Spinal cord (tissue), 10 donors: Measurements from ENCODE around the gene PPAT. TPM values are rescaled to one million over a fixed set of nuclear protein-coding genes. Genes with fewer than 3 reads are reported as not detected.
A peak's percentile ranks its signal among the peaks of the same experiment; 100 is the strongest.

Source experiments
- DNase-seq, 6 donors: peaks; one replicate each; pipeline versions ENCODE4 v3.0.0 to v3.0.0-alpha.2; 2013 to 2015; ENCODE audit warnings: low spot score in 6 of 6, low read depth in 4 of 6
- H3K27ac ChIP-seq: one replicate; pipeline ENCODE4 v1.5.1; 2013; ENCODE audit warnings: low read depth, low read length, control low read depth
- H3K27me3 ChIP-seq: one replicate; pipeline ENCODE4 v1.6.1; 2013; ENCODE audit warnings: low read length; ENCODE audit not compliant: control insufficient read depth, insufficient read depth
- H3K36me3 ChIP-seq: one replicate; pipeline ENCODE4 v1.6.1; 2013; ENCODE audit warnings: low read length; ENCODE audit not compliant: control insufficient read depth, insufficient read depth
- H3K4me1 ChIP-seq: one replicate; pipeline ENCODE4 v1.6.1; 2013; ENCODE audit warnings: low read length; ENCODE audit not compliant: control insufficient read depth, insufficient read depth
- H3K4me3 ChIP-seq: one replicate; pipeline ENCODE4 v1.5.1; 2013; ENCODE audit warnings: low read depth, low read length, control low read depth
- H3K9me3 ChIP-seq: one replicate; pipeline ENCODE4 v1.6.1; 2013; ENCODE audit warnings: low read length; ENCODE audit not compliant: control insufficient read depth, insufficient read depth
- WGBS: methylation state at CpG from one replicate; pipeline ENCODE4 v1.1.5; 2013; ENCODE audit warnings: missing lambda C conversion rate; ENCODE audit not compliant: insufficient coverage; 5-methylcytosine and 5-hydroxymethylcytosine counted together
- polyA plus RNA-seq, 2 donors: library from polyadenylated mRNA; unstranded; fragments of 120-200 nt; gene quantifications; one replicate each; pipeline ENCODE4 v1.2.1, GENCODE V29; 2013; ENCODE audit not compliant: insufficient read length in 2 of 2
- total RNA-seq, 2 donors: library from RNA; depleted of rRNA in 1 of 2; stranded (reverse); fragments of 120-200 nt in 1 of 2; fragments of >200 nt in 1 of 2; gene quantifications; one replicate each; pipeline versions ENCODE4 v1.2.3 to v1.2.4, GENCODE V29; 2013 to 2014
- donor health status: healthy.

Gene PPAT
- total and polyA plus RNA-seq, 4 donors, result 14.4 to 22.4 (median 15.4) TPM

DNA sequence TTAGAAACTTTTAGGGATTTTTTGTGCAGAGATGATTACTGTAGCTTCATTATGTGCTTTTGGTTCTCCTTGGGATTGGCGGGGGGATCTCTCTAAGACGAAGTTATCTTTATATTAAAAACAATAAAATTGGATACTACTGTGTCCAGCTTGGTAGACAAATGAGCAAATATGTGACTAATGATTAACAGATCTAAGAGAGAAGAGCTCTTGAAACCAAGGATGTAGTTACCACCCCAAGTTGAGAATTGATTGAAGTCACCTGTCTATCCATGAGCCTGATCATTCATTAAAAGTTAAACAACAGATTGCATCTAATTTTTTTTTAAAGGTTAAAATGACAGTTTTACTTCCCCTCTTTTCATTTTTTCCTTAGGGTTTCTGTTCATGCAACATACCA, 9.3 kb upstream of the PPAT start:
- Histone ChIP-seq H3K4me3 (no peak overlapping the region), H3K4me1 (no peaks in the 10 kb centered on the region)

DNA sequence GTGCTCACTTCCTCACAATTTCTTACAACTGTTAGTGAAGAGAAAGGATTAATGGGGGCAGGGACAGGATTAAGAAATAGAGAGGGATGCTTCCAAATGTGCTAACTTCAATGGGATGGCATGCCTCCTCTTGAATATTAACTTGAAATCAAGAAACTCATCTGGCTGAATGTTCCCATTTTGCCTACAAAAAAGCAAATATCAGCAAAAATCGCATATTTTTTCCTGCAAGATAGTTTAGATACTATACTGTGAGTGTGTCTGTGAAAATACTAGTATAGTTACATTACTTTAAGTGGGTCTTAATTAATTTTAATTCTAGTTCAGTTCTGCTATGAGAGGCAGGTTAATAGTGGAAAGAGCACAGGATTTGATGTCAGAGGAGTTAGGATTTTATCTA, 5.6 kb upstream of the PPAT start:
- no peak overlapping the region for H3K4me3 ChIP-seq
- H3K9me3 ChIP-seq, result no peaks in the 10 kb centered on the region
- H3K27me3 ChIP-seq, result no peaks in the 10 kb centered on the region
- H3K4me1 ChIP-seq, result peaks cover 9% of the 10 kb centered on the region
- peaks cover 4% of the 10 kb centered on the region for H3K36me3 ChIP-seq
- peak in 1 of 6 donors; percentile 7 for DNase-seq
- WGBS, result no CpG with 5 or more reads among the region's 1 CpG
- H3K27ac ChIP-seq, result no peak overlapping the region

More for the DNA sequence above, 9.3 kb upstream of the PPAT start:
- H3K27ac ChIP-seq, result no peak overlapping the region
- no CpG with 5 or more reads among the region's 2 CpGs for WGBS
- H3K9me3 ChIP-seq, result no peaks in the 10 kb centered on the region
- peaks cover 6% of the 10 kb centered on the region for H3K36me3 ChIP-seq
- H3K27me3 ChIP-seq, result no peaks in the 10 kb centered on the region
- no peak for DNase-seq

DNA sequence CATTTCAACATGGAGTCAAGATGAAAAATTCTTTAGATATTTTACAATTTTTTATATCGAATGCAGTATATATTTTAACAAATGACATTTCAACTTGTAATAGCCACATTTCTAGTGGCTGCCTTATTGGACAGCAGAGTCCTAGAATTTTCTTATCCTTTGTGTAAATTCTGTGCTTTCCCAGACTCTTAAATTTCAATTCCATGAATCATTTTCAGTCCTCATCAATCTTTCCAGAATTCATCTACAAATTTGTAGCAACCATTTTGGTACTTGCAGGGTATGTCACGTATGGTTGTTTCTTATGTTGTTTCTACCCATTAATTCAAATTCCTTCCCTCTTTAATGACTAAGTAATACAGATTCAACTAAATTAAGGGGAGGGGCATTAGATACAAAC, 3.4 kb upstream of the PPAT start:
- no peak overlapping the region for H3K27ac ChIP-seq
- H3K4me1 ChIP-seq, result peaks cover 17% of the 10 kb centered on the region
- H3K9me3 ChIP-seq, result no peaks in the 10 kb centered on the region
- WGBS, result no CpG with 5 or more reads among the region's 2 CpGs
- peaks cover 4% of the 10 kb centered on the region for H3K36me3 ChIP-seq
- no peaks in the 10 kb centered on the region for H3K27me3 ChIP-seq
- DNase-seq, result no peak
- H3K4me3 ChIP-seq, result no peak overlapping the region

DNA sequence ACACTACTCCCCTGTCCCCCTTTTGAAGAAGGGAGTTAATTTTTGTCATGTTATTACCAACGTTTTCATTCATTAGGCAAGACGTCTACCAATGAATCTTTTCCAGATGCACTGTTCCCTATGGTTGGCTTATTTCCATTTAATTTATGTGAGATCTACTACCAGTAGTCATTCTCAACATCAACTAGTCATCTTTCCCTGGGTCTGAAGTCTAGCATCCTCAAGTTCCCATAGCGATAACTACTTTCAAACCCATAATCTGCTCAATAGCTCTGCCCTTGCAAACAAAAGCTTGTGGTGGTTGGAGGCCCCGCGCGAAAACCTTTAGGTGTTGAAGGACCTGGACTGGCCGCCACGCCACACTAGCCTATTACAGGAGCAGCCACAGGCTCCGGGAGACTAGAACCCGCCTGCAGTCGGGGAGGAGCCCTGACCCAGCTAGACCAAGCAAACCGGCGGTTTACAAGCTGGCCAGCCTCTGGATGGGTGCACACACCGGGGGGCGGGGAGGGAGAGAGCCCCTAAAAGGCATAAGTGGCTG, 746 bp downstream of the PPAT start:
- H3K4me3 ChIP-seq, result peak overlapping the region; percentile 92
- peak overlapping the region; percentile 100 for H3K27ac ChIP-seq
- peaks cover 20% of the 10 kb centered on the region for H3K4me1 ChIP-seq
- no peaks in the 10 kb centered on the region for H3K9me3 ChIP-seq
- DNase-seq, result peak in 2 of 6 donors; percentile 53 to 61
- H3K27me3 ChIP-seq, result no peaks in the 10 kb centered on the region
- H3K36me3 ChIP-seq, result no peaks in the 10 kb centered on the region
- 0% methylated on average over 13 of the region's 15 CpGs for WGBS

DNA sequence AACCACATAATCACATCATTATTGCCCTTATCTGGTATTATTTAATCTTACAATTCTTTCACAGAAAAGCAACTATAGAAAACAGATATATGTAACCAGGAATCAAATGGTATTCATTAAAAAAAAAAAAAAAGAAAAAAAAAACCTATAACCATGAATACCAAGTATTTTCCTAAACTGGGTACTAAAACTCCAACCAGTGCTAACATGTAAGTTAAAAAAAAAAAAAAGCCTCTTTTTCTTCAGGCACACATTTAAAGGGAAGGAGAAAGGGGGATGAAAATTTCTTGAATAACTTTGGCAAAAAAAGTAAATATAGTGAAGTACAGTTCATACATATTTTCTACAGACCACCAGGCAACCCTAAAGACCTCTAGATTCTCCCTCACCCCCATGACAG, 2.1 kb downstream of the PPAT start:
- no peak for DNase-seq
- no peak overlapping the region for H3K4me3 ChIP-seq
- H3K27ac ChIP-seq, result no peak overlapping the region
- peaks cover 20% of the 10 kb centered on the region for H3K4me1 ChIP-seq
- no peaks in the 10 kb centered on the region for H3K9me3 ChIP-seq
- no peaks in the 10 kb centered on the region for H3K27me3 ChIP-seq
- no peaks in the 10 kb centered on the region for H3K36me3 ChIP-seq

DNA sequence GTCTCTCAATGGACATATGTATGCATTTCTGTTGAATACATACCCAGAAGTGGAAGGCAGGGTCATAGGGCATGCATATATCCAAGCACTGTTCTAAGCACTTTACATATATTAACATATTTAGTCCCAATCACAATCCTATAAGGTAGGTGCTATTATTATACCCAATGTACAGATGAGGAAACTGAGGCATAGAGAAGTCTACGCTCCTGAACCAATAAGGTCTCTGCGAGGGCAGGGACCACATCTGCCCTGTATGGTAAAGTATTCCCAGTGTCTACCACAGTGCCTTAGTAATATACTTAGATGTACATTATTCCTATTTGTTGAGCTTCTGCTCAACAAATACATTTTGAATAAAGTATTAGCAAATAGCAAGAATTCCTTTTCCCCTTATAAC, 5.2 kb downstream of the PPAT start:
- Histone ChIP-seq H3K36me3 (no peaks in the 10 kb centered on the region), H3K4me3 (no peak overlapping the region), H3K27me3 (no peaks in the 10 kb centered on the region), H3K4me1 (peaks cover 10% of the 10 kb centered on the region), H3K27ac (no peak overlapping the region), H3K9me3 (no peaks in the 10 kb centered on the region)
- DNase-seq, result no peak
- no CpG with 5 or more reads among the region's 2 CpGs for WGBS

DNA sequence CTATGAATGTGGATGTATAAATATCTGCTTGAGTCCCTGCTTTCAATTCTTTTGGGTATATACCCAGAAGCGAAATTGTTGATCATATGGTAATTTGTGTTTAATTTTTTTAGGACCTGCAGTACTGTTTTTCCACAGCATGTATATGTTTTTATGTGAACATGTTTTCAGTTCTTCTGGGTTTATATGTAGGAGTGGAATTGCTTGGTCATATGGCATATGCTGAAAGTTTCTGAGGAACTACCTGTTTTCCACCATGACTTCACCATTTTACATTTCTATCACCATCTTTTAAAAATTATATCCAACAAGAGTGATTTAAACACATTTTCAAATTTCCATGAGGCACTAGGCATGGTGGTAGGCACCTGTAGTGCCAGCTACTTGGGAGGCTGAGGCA, 8.2 kb downstream of the PPAT start:
- Histone ChIP-seq H3K27ac (no peak overlapping the region), H3K4me1 (no peaks in the 10 kb centered on the region), H3K36me3 (no peaks in the 10 kb centered on the region), H3K9me3 (no peaks in the 10 kb centered on the region), H3K27me3 (no peaks in the 10 kb centered on the region), H3K4me3 (no peak overlapping the region)
- 100% methylated on average over 1 of the region's 1 CpG for WGBS
- no peak for DNase-seq

DNA sequence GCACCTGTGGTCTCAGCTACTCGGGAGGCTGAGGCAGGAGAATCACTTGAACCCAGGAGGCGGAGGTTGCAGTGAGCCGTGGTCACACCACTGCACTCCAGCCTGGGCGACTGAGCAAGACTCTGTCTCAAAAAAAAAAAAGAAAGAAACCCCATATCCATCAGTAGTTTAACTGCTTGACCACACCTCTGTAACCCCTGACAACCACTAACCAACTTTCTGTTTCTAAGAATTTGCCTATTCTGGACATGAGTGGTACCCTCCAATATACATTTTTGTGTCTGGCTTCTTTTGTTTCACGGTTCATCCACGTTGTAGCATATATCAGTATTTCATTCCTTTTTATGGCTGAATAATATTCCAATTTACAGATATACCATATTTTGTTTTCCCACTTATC, 9.1 kb downstream of the PPAT start:
- no peaks in the 10 kb centered on the region for H3K4me1 ChIP-seq
- WGBS, result 100% methylated on average over 3 of the region's 6 CpGs
- H3K9me3 ChIP-seq, result no peaks in the 10 kb centered on the region
- H3K27me3 ChIP-seq, result no peaks in the 10 kb centered on the region
- no peaks in the 10 kb centered on the region for H3K36me3 ChIP-seq
- no peak overlapping the region for H3K4me3 ChIP-seq
- no peak for DNase-seq
- H3K27ac ChIP-seq, result no peak overlapping the region

DNA sequence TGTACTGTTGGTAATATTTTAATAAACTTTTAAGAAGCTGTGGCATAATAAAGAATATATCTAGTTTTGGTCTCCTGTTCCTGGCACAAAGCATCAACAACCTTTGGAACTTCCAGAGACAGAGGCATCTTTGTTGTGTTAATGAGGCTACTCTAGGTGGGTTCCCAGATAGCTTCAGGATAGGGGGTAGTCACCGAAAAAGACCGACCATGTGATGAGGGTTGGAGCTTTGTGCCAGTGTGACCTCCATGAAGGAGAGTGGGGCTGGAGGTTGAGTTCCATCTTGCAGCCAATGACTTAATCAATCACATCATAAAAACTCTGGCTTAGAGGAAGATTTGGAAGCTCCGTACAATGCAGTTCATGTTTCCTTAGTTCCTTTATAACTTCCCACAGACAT, 9.9 kb downstream of the PPAT start:
- Histone ChIP-seq H3K27me3 (no peaks in the 10 kb centered on the region), H3K4me1 (no peaks in the 10 kb centered on the region), H3K36me3 (no peaks in the 10 kb centered on the region), H3K9me3 (no peaks in the 10 kb centered on the region), H3K27ac (no peak overlapping the region), H3K4me3 (no peak overlapping the region)
- WGBS, result no CpG with 5 or more reads among the region's 3 CpGs
- DNase-seq, result no peak

DNA sequence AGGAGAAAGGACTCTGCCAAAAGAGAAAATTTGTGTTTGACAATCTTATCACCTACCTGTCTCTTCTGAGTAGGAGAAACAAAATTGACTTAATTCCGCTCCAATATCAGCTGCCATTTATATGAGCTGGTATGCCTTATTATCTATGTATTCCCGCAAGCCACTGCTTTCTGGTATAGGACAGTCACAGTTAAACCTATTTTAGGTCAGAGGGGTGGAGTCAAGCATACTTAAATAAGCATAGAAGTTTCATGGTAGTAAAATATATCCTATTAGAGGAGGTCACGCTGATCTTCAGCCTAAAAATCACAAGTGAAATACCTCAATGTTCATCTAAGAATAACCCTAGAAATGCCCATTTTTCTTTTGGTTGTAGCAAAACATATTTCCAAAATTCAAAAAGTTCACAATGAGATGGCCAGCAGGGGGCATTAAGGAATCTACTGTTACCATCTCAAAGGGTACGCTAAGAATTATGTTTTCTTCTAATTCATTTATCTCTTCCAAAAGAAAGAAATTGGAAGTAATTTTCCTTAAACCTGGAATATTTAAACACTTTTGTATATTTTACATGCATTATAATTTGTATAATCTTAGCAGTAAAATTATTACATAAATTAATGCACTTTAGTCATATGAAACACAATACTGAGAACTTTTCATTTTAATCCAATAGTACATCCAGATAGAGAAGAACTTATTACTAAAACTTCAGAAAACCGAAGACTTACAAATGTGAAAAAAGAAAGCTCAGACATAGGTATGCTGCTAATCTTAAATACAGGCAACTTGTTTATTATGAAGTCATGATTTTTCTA, 10.5 kb downstream of the PPAT start:
- Histone ChIP-seq H3K36me3 (no peaks in the 10 kb centered on the region), H3K4me1 (no peaks in the 10 kb centered on the region), H3K27ac (no peak overlapping the region), H3K4me3 (no peak overlapping the region), H3K27me3 (no peaks in the 10 kb centered on the region), H3K9me3 (no peaks in the 10 kb centered on the region)
- no CpG with 5 or more reads among the region's 5 CpGs for WGBS
- peak in 2 of 6 donors; percentile 54 to 63 for DNase-seq
